CD4-positive, alpha-beta T cell treated with Interleukin-15 for 1 hour (primary cell): Measurements from ENCODE around the gene GLTPD2.

Experiments
- DNase-seq: peaks from one replicate; pipeline ENCODE4 v3.0.0-alpha.2; 2020

Gene GLTPD2

DNA sequence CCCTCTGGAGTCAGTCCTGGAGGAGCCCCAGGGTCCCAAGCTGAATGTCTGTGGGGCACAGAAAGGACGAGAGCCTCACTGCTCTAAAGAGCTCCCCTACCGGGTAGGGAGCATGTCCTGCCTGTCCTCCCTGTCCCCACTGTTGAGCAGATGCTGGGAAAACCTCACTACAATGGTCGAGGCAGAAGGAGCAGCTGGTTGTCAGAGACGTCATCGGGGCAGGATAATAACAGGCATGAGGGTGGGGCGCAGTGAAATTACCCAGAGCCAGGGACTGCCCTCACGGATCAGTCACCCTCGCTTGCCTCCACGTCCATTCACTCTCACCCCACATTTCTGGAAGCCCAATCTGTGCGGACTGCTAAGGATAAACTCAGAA is 16.5 kb upstream of the GLTPD2 start:
- no peak for DNase-seq

DNA sequence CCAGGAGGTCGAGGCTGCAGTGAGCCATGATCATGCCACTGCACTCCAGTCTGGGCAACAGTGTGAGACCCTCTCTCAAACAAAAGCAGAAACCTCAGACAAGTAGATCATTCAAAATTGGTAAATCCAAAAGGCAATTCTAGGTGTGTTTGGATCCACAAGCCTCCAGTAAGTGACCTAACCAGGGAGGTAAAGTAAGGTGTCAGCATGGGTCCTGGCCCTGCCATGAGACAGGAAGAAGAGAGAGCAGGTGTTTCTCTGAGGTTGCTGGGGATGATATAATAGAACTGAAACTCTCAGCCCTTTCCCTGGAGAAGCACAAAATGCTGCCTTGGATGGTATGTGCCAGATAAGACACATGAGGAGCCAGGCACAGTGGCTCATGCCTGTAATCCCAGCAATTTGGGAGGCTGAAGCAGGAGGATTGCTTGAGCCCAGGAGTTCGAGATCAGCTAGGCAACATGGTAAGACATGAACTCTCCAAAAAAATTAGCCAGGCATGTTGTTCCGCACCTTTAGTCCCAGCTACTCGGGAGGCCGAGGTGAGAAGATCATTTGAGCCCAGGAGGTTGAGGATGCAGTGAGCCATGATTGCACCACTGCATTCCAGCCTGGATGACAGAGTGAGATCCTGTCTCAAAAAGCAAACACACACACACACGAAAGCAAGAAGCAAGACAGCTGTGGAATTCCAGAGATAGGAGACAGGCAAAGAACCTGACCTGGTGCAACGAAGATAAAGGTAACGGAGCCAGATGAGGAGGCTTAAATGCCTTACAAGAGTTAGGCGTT is 10.6 kb upstream of the GLTPD2 start:
- no peak for DNase-seq

- no peak for DNase-seq
These were observed 8.3 kb upstream of the GLTPD2 start for GRCh38 chr17:4780325-4780955.

DNA sequence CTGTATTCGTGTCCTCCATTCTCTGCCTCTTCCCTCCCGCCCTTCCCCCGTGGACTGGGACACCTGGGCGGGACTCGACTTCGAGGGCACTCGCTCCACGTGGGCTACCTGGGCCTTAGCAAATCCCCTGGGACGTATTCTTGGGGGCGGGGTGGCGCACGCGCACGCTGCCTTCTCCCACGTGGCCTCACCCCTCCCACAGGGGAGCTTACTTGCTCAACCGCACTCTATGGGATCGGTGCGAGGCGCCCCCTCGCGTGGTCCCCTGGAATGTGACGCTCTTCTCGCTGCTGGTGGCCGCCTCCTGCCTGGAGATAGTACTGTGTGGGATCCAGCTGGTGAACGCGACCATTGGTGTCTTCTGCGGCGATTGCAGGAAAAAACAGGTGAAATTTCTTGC is 6.1 kb upstream of the GLTPD2 start:
- DNase-seq: peak; percentile 35

GRCh38 chr17:4785311-4786105 is 3.3 kb upstream of the GLTPD2 start:
- DNase-seq: no peak

- no peak for DNase-seq
These were observed 2.7 kb upstream of the GLTPD2 start, which contains the start of gene VMO1 for GRCh38 chr17:4786106-4786511. TSS of gene VMO1 (minus strand) at chr17:4786364. CDS start at chr17:4786352, 12 bp downstream.

DNA sequence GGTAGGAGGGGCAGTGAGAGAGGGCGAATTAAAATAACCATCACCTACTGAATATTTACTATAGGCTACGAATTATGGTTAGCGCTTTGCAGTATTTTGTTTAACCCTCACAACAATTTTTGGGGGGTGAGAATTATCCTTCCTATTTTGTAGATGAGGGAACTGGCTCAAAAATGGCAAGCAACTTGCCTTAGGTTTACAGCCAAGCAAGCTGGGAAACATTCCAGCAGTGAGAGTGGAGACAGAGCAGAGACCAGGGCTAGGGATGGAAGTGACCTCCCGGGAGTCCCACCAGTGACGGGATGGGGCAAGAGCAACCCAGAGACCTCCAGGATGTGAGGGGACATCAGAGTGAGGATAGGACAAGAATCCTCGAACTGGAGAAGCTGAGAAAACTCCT is 2.2 kb upstream of the GLTPD2 start:
- DNase-seq: no peak

DNA sequence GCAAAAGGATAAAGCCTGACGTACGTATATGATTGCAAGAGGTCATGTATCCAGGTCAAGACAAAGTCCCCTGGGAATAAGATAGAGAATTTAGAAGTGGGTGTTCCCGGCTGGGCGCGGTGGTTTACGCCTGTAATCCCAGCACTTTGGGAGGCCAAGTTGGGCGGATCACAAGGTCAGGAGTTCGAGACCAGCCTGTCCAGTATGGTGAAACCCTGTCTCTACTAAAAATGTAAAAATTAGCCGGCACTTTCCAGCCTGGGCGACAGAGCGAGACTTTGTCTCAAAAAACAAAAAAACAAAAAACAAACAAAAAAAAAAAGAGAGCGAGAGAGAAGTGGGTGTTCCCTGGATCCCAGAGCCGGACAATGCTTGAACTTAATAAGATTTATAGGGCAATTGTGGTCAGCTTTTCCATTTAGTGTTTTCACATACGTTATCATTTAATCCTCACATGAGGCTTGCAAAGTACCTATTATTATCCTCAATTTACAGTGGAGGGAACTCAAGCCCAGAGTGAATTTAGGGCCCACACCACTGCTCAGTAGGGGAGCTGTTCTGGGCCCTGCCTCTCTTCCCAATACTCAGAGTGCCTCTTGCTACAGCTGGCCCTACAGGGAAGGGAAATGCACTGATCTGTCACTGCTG is 481 bp upstream of the GLTPD2 start:
- DNase-seq: no peak

GRCh38 chr17:4789701-4789950 is 862 bp downstream of the GLTPD2 start:
- no peak for DNase-seq

DNA sequence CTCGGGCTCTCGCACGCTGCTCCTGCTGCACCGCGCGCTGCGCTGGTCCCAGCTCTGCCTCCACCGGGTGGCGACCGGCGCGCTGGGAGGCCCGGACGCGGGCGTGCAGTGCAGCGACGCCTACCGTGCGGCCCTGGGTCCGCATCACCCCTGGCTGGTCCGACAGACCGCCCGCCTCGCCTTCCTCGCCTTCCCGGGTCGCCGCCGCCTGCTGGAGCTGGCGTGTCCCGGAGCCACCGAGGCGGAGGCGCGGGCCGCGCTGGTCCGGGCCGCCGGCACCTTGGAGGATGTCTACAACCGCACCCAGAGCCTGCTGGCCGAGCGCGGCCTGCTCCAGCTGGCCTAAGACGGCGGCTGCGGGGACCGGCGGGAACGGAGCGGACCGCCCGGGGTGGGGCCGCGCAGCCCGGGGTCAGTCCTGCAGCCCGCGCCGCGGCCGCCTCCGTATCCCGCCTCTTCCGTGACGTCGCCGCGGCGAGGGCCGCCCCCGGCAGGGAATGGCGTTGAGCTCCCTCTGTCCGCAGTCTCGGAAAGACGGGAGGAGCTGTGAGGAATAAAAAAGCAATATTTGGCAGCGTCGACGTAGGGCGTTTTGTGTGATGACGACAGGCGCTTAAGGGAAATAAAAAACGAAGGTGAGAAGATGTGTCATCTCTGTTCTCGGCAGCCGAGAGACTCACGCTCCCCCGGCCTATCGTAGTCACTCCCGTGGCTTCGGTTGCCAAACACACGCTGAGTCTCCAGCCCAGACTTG is 1.4 kb downstream of the GLTPD2 start:
- DNase-seq: peak; percentile 82

DNA sequence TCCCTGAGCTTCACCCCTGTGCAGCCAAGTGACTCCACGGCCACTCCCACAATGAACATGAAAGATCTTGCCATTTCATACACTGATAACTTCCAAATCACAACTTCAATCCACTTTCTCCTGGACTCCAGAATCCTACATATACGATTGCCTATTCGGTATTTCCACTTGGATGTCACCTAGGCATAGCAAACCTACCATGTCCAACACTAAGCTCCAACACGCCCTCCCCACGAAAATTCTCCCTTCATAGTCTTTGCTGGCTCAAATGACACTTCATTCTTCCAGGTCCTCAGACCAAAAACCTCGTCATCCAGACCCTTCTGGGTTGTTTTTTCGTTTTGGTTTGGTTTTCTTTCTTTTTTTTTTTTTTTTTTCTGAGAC is 1.9 kb downstream of the GLTPD2 start:
- DNase-seq: no peak

GRCh38 chr17:4795168-4795567 is 6.4 kb downstream of the GLTPD2 start:
- no peak for DNase-seq

DNA sequence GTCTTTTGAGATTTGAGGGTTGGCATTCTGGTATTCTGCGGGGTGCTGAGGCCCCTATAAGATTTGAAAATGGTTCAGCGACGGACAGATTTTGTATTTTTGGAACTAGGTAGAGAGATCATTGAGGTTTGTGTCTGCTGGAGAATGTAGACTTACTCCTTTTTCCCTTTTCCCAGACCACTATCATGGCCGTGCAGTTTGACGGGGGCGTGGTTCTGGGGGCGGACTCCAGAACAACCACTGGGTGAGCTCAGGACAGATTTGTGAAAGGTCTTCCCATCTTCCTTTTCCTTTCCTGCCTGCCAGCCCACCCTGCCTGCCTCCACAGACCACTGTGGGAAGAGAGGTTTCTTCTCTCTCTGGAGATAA is 7.8 kb downstream of the GLTPD2 start:
- DNase-seq: no peak

GRCh38 chr17:4800462-4801196 is 11.9 kb downstream of the GLTPD2 start:
- no peak for DNase-seq

DNA sequence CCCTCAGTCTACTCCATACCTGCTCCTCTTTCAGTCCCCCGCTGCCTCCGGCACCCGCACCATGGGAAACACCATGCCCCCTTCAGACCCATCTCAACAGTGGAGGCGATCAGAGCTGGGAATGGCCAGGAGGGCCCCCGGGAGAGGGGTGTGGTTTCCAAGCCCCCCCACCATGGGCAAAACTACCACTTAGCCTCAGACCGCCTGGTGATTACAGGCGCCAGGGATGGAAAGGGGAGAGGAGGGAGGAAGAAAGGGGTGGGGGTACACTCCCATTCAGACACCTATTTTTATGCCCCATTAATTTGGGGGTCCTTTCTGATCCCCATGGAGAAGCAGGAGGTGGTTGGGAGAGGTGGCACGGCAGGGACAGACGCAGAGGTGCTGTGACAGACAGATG is 13.5 kb downstream of the GLTPD2 start, which contains the start of gene C17orf114:
TSS of gene C17orf114 (minus strand) at position 101 of the 400 bp plus-strand sequence.
- DNase-seq: no peak

DNA sequence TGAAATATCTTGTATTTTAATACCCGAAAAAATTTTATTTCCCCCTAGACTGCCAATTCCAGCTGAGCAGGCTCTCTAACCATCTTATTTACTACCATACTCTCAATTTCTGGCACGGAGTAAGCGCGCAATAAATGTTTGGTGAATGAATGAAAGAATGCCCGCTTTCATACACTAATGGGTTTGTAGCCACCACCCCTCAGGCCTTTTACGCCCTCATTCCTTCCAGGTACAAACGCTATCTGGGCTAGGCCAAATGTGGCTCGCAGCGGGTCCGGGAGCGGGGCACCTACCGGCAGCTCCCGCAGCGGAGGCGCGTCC is 17.7 kb downstream of the GLTPD2 start:
- no peak for DNase-seq

- peak; percentile 87 for DNase-seq
These were observed 18.2 kb downstream of the GLTPD2 start, which contains the start of gene PLD2 for GRCh38 chr17:4806777-4807604. TSS of gene PLD2 (plus strand) at chr17:4807152. CDS start at chr17:4807773, 621 bp downstream.

- no peak for DNase-seq
These were observed 19.0 kb downstream of the GLTPD2 start for GRCh38 chr17:4807605-4808377.

DNA sequence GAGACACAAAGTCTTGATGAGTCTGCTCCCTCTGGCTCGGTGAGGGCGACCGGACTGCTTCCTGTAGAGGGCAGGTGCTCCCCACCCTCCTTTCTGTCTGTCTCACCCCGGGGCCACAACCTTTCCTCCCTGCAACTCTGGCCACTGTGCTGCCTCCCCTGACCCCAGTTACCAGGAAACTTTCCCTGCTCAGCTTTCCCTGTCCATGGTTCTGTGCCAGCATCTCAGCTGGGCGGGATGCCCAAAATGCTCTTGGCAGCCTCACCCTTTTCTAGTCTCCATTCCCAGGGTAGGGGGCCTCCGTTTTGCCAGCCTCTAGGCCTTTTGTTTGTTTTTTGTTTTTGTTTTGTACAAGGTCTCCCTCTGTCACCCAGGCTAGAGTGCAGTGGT is 19.6 kb downstream of the GLTPD2 start:
- no peak for DNase-seq

- DNase-seq: no peak
These were observed 22.0 kb downstream of the GLTPD2 start for GRCh38 chr17:4810696-4811290.
